PC-3 (cell line): ENCODE measurements around the gene ADAMTSL3. TPM values are rescaled to one million over a fixed set of nuclear protein-coding genes. Genes with fewer than 3 reads are reported as not detected.

Source experiments
- ATAC-seq: fragments of 200-7000 bp; cut with Tn5 transposase; 2 replicates; pipeline ENCODE4 v1.9.1; 2020; ENCODE audit warnings: mild to moderate bottlenecking, moderate library complexity
- BruUV-seq: library from RNA; stranded (reverse); fragments of 400-500 nt; replicated peaks from 2 replicates; lab custom pipeline; 2021; lab: Mats Ljungman, UMichigan
- CTCF ChIA-PET: fragments of 300-600 bp; sonication (Branson Sonifier 250); formaldehyde crosslinking; loops from one replicate; lab custom pipeline; 2022; ENCODE audit warnings: antibody characterized with exemption; lab: Charles Lee
- POLR2A ChIA-PET: fragments of 300-600 bp; sonication (Branson Sonifier 250); formaldehyde crosslinking; loops from one replicate; lab custom pipeline; 2022; ENCODE audit warnings: antibody characterized with exemption; ENCODE audit not compliant: unreplicated experiment; lab: Charles Lee
- DNase-seq: peaks from one replicate; pipeline ENCODE4 v3.0.0-alpha.2; 2015
- H2AFZ ChIP-seq: fragments of 300-600 bp; sonication (generic); 2 replicates; pipeline ENCODE4 v1.6.0; 2016; ENCODE audit warnings: antibody characterized with exemption, low read length
- H3F3A ChIP-seq: fragments of 300-600 bp; sonication (generic); one replicate; pipeline ENCODE4 v1.6.0; 2017; ENCODE audit warnings: antibody characterized with exemption, low read length, control low read depth, mild to moderate bottlenecking; ENCODE audit not compliant: unreplicated experiment
- H3K27ac ChIP-seq: fragments of 300-600 bp; sonication (generic); 2 replicates; pipeline ENCODE4 v1.5.1; 2016; ENCODE audit warnings: mild to moderate bottlenecking, low read length
- H3K27me3 ChIP-seq: fragments of 300-600 bp; sonication (generic); 2 replicates; pipeline ENCODE4 v1.6.1; 2016; ENCODE audit warnings: low read length, mixed read lengths
- H3K36me3 ChIP-seq: fragments of 300-600 bp; sonication (generic); 2 replicates; pipeline ENCODE4 v1.6.1; 2016; ENCODE audit warnings: low read depth, mixed run types, low read length, mixed read lengths
- H3K4me1 ChIP-seq: fragments of 300-600 bp; sonication (generic); 2 replicates; pipeline ENCODE4 v1.5.1; 2016; ENCODE audit warnings: low read length; ENCODE audit not compliant: insufficient read depth
- H3K4me2 ChIP-seq: fragments of 300-600 bp; sonication (generic); 2 replicates; pipeline ENCODE4 v1.6.0; 2016; ENCODE audit warnings: low read length
- H3K4me3 ChIP-seq: fragments of 300-600 bp; sonication (generic); 2 replicates; pipeline ENCODE4 v1.5.1; 2016; ENCODE audit warnings: mild to moderate bottlenecking, low read length, mixed read lengths
- H3K79me2 ChIP-seq: fragments of 300-600 bp; sonication (generic); 2 replicates; pipeline ENCODE4 v1.6.1; 2017; ENCODE audit warnings: low read length, mixed read lengths
- H3K9ac ChIP-seq: fragments of 300-600 bp; sonication (generic); 2 replicates; pipeline ENCODE4 v1.6.0; 2016; ENCODE audit warnings: mild to moderate bottlenecking, low read length
- H3K9me2 ChIP-seq: fragments of 300-600 bp; sonication (generic); replicated peaks from 2 replicates; pipeline ENCODE4 v1.6.1; 2016; ENCODE audit warnings: mixed run types, low read length, mixed read lengths
- H3K9me3 ChIP-seq: fragments of 300-600 bp; sonication (generic); 2 replicates; pipeline ENCODE4 v1.6.1; 2016; ENCODE audit warnings: low read length, mixed read lengths
- H4K20me1 ChIP-seq: fragments of 300-600 bp; sonication (generic); 2 replicates; pipeline ENCODE4 v1.6.1; 2016; ENCODE audit warnings: low read length, mixed read lengths
- CTCF ChIP-seq: fragments of 300-600 bp; sonication (generic); conservative IDR thresholded peaks from 2 replicates; pipeline ENCODE4 v1.5.1; 2017; ENCODE audit warnings: antibody characterized with exemption, low read depth, mild to moderate bottlenecking, low read length
- EZH2 ChIP-seq: fragments of 300-600 bp; sonication (generic); IDR thresholded peaks from one replicate; pipeline ENCODE4 v1.6.1; 2017; ENCODE audit warnings: antibody characterized with exemption, mild to moderate bottlenecking, low read length; ENCODE audit not compliant: unreplicated experiment
- EZH2phosphoT487 ChIP-seq: fragments of 300-600 bp; sonication (generic); IDR thresholded peaks from 2 replicates; pipeline ENCODE4 v1.6.1; 2018; ENCODE audit warnings: mild to moderate bottlenecking, antibody characterized with exemption, low read length, borderline replicate concordance
- intact Hi-C: fragments of 100-400 bp; cut with micrococcal nuclease; formaldehyde crosslinking; loops from 2 replicates; pipeline ENCODE4 v1.9.0; 2023
- total RNA-seq: library from RNA; depleted of rRNA; stranded (reverse); fragments of >200 nt; gene quantifications from 2 replicates; pipeline ENCODE4 v1.2.3, GENCODE V29; 2014

The ADAMTSL3 gene
- total RNA-seq, 1 experiment from 2014 or later = 7.9 TPM

DNA sequence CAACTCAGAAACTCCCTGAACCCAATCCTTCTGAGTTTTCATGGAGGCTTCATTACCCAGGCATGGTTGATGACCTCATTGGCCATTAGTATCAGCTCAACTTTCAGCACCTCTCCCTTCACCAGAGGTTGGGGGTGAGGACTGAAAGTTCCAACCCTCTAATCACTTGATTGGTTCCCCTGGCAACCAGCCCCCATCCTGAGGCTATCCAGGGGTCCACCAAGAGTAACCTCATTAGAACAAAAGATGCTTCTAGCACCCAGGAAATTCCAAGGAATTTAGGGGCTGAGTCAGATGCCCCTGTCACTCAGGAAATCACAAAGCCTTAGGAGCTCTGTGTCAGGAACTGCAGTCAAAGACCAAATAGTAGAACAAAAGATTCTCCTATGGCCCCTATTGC is 43.8 kb downstream of the ADAMTSL3 start:
- intact Hi-C loops = no loop called here
- Histone ChIP-seq H3K9me2 (no peaks in the 10 kb centered on the region), H3K36me3 (no peaks in the 10 kb centered on the region), H3K79me2 (0 out of 2 replicates have a peak, but pooled peaks cover 14% of the 10 kb centered on the region), H4K20me1 (no peaks in the 10 kb centered on the region), H3K4me2 (peak overlapping the region; percentile 26; the same call in 1 of the 2 replicates), H2AFZ (no peak overlapping the region), H3K9ac (peak overlapping the region; percentile 53; the same call in 1 of the 2 replicates), H3K27me3 (no peaks in the 10 kb centered on the region), H3K9me3 (no peaks in the 10 kb centered on the region), H3K27ac (peak overlapping the region; percentile 83), H3F3A (peaks cover 4% of the 10 kb centered on the region), H3K4me3 (no peak overlapping the region), H3K4me1 (peaks cover 61% of the 10 kb centered on the region)
- TF ChIP-seq CTCF (no peak), EZH2phosphoT487 (no peak), EZH2 (no peak)
- ChIA-PET POLR2A (no interaction called here), CTCF (no interaction called here)
- DNase-seq (peak; percentile 66), ATAC-seq (peak; percentile 38; the same call in 1 of the 2 replicates)
- no TSS peak for BruUV-seq

DNA sequence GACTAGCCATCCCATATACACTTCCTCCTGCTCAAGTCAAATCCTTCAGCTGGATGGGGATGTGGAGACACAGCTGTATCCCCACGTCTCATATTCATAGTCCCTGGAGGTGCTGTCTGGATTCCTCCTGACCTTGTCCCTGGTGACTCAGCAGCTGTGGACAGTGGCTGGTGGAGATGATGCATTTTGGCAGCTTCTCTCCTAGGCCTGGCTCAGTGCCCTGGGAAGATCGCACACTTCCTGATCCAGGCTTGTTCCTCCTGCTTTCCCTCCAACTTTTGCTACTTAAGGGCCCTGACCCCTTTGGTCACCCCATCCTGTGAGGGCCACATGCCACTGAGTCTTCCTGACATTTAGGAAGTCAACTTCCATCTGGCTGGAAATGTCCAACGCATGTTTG is 44.4 kb downstream of the ADAMTSL3 start:
- H3K27me3 ChIP-seq = no peaks in the 10 kb centered on the region
- no peak overlapping the region for H2AFZ ChIP-seq
- TF ChIP-seq EZH2 (no peak), EZH2phosphoT487 (no peak), CTCF (no peak)
- BruUV-seq = no TSS peak
- CTCF ChIA-PET = no interaction called here
- no peaks in the 10 kb centered on the region for H3K36me3 ChIP-seq
- peak overlapping the region; percentile 53 for H3K9ac ChIP-seq
- H3K9me3 ChIP-seq = no peaks in the 10 kb centered on the region
- H3K4me2 ChIP-seq = peak overlapping the region; percentile 26; the same call in 1 of the 2 replicates
- no peak overlapping the region for H3K4me3 ChIP-seq
- peak; percentile 41 for ATAC-seq
- peaks cover 60% of the 10 kb centered on the region for H3K4me1 ChIP-seq
- 0 out of 2 replicates have a peak, but pooled peaks cover 14% of the 10 kb centered on the region for H3K79me2 ChIP-seq
- peak; percentile 87 for DNase-seq
- intact Hi-C loops = no loop called here
- peak overlapping the region; percentile 83 for H3K27ac ChIP-seq
- no peaks in the 10 kb centered on the region for H3K9me2 ChIP-seq
- no peaks in the 10 kb centered on the region for H4K20me1 ChIP-seq
- POLR2A ChIA-PET = no interaction called here
- H3F3A ChIP-seq = peaks cover 4% of the 10 kb centered on the region

- peak overlapping the region; percentile 53 for H3K9ac ChIP-seq
- peaks cover 4% of the 10 kb centered on the region for H3F3A ChIP-seq
- H3K79me2 ChIP-seq = 0 out of 2 replicates have a peak, but pooled peaks cover 14% of the 10 kb centered on the region
- H3K9me2 ChIP-seq = no peaks in the 10 kb centered on the region
- peak; percentile 32 for DNase-seq
- no TSS peak for BruUV-seq
- ATAC-seq = no peak
- H3K4me2 ChIP-seq = 0 out of 2 replicates have a peak overlapping the region, but pooled peaks have one; percentile 26
- no peak for TF ChIP-seq CTCF
- no peak for TF ChIP-seq EZH2
- no peak for TF ChIP-seq EZH2phosphoT487
- peaks cover 53% of the 10 kb centered on the region for H3K4me1 ChIP-seq
- no peaks in the 10 kb centered on the region for H3K36me3 ChIP-seq
- no peak overlapping the region for H3K4me3 ChIP-seq
- H4K20me1 ChIP-seq = no peaks in the 10 kb centered on the region
- no peak overlapping the region for H2AFZ ChIP-seq
- intact Hi-C loops = no loop called here
- no peaks in the 10 kb centered on the region for H3K27me3 ChIP-seq
- POLR2A ChIA-PET = no interaction called here
- H3K9me3 ChIP-seq = no peaks in the 10 kb centered on the region
- peak overlapping the region; percentile 83 for H3K27ac ChIP-seq
- CTCF ChIA-PET = no interaction called here
Observed at GRCh38 chr15:83699028-83699427, 45.1 kb downstream of the ADAMTSL3 start.
